DND-41 (cell line): ENCODE results near the gene TEX11.

Source experiments
- ATAC-seq: fragments of 200-7000 bp; cut with Tn5 transposase; 3 replicates; pipeline ENCODE4 v1.9.1; 2021; ENCODE audit warnings: low read depth; ENCODE audit not compliant: insufficient read depth
- DNase-seq: peaks from one replicate; pipeline ENCODE4 v3.0.0-alpha.2; 2020
- H2AFZ ChIP-seq: 2 replicates; pipeline ENCODE4 v1.6.0; 2012; ENCODE audit warnings: low read depth, low read length
- H3K27ac ChIP-seq: 2 replicates; pipeline ENCODE4 v1.5.1; 2012; ENCODE audit warnings: low read length, inconsistent platforms
- H3K27me3 ChIP-seq: fragments of 200-600 bp; sonication (generic); 2 replicates; pipeline ENCODE4 v1.6.0; 2012; ENCODE audit warnings: low read length, mild to moderate bottlenecking, inconsistent platforms; ENCODE audit not compliant: insufficient read depth, poor library complexity
- H3K36me3 ChIP-seq: 2 replicates; pipeline ENCODE4 v1.5.1; 2012; ENCODE audit warnings: low read length, inconsistent platforms; ENCODE audit not compliant: insufficient read depth
- H3K4me1 ChIP-seq: 2 replicates; pipeline ENCODE4 v1.5.1; 2012; ENCODE audit warnings: mild to moderate bottlenecking, low read length; ENCODE audit not compliant: insufficient read depth
- H3K4me2 ChIP-seq: 2 replicates; pipeline ENCODE4 v1.6.0; 2012; ENCODE audit warnings: mild to moderate bottlenecking, moderate library complexity, low read length, inconsistent platforms; ENCODE audit not compliant: insufficient read depth
- H3K4me3 ChIP-seq, 2 experiments: fragments of 200-600 bp in 1 of 2; shearing (Covaris generic) in 1 of 2; 2 replicates each; pipeline ENCODE4 v1.5.1; 2012 to 2016; ENCODE audit warnings: inconsistent platforms in 2 of 2, low read length in 2 of 2, mild to moderate bottlenecking in 2 of 2, low read depth in 1 of 2, moderate library complexity in 1 of 2
- H3K79me2 ChIP-seq: 2 replicates; pipeline ENCODE4 v1.6.0; 2012; ENCODE audit warnings: low read length, inconsistent platforms; ENCODE audit not compliant: insufficient read depth
- H3K9ac ChIP-seq: 2 replicates; pipeline ENCODE4 v1.6.0; 2012; ENCODE audit warnings: low read depth, mild to moderate bottlenecking, inconsistent platforms, low read length, moderate library complexity
- H3K9me3 ChIP-seq: 2 replicates; pipeline ENCODE4 v1.5.1; 2012; ENCODE audit warnings: low read length, moderate library complexity, mild to moderate bottlenecking, inconsistent platforms; ENCODE audit not compliant: insufficient read depth, severe bottlenecking
- H4K20me1 ChIP-seq: 2 replicates; pipeline ENCODE4 v1.6.0; 2012; ENCODE audit warnings: low read length; ENCODE audit not compliant: insufficient read depth
- CTCF ChIP-seq: IDR thresholded peaks from 2 replicates; pipeline ENCODE4 v1.5.1; 2012; ENCODE audit warnings: borderline replicate concordance, low read length, moderate library complexity, mild to moderate bottlenecking; ENCODE audit not compliant: poor library complexity, severe bottlenecking; ENCODE audit errors: extremely low read depth
- EZH2 ChIP-seq: IDR thresholded peaks from 3 replicates; pipeline ENCODE4 v1.6.1; 2012; ENCODE audit warnings: borderline replicate concordance, low read depth, mild to moderate bottlenecking, moderate library complexity, low read length, inconsistent platforms; ENCODE audit not compliant: severe bottlenecking

Gene TEX11

GRCh38 chrX:70908541-70908940, at the start of gene TEX11:
TSS of gene TEX11 (minus strand) at chrX:70908711. CDS start at chrX:70907789, 922 bp downstream.
- Histone ChIP-seq H3K4me2 (no peak within 1 kb of the TSS), H3K27me3 (no peaks in the 10 kb centered on the region), H3K4me3 (no peak within 1 kb of the TSS), H4K20me1 (no peaks in the 10 kb centered on the region), H3K9me3 (no peaks in the 10 kb centered on the region), H3K4me1 (no peaks in the 10 kb centered on the region), H3K27ac (no peak within 1 kb of the TSS), H3K79me2 (no peaks in the 10 kb centered on the region), H2AFZ (no peak within 1 kb of the TSS), H3K9ac (no peak within 1 kb of the TSS), H3K36me3 (no peaks in the 10 kb centered on the region)
- ATAC-seq: no peak
- TF ChIP-seq CTCF (no peak), EZH2 (no peak)
- no peak for DNase-seq

- Histone ChIP-seq H4K20me1 (no peaks in the 10 kb centered on the region), H3K27ac (no peak overlapping the region), H3K4me3 (no peak overlapping the region), H3K36me3 (no peaks in the 10 kb centered on the region), H3K4me2 (no peak overlapping the region), H3K79me2 (no peaks in the 10 kb centered on the region), H3K27me3 (no peaks in the 10 kb centered on the region), H2AFZ (no peak overlapping the region), H3K9me3 (no peaks in the 10 kb centered on the region), H3K9ac (no peak overlapping the region), H3K4me1 (no peaks in the 10 kb centered on the region)
- DNase-seq (no peak), ATAC-seq (no peak)
- TF ChIP-seq EZH2 (no peak), CTCF (no peak)
Measured at GRCh38 chrX:70954871-70955270, 46.4 kb upstream of the TEX11 start.

GRCh38 chrX:70924294-70924911, 15.9 kb upstream of the TEX11 start:
- H3K27ac ChIP-seq: no peak overlapping the region
- no peak overlapping the region for H3K4me3 ChIP-seq
- H3K27me3 ChIP-seq: no peaks in the 10 kb centered on the region
- no peak overlapping the region for H3K9ac ChIP-seq
- no peak overlapping the region for H3K4me2 ChIP-seq
- H3K4me1 ChIP-seq: no peaks in the 10 kb centered on the region
- DNase-seq (no peak), ATAC-seq (no peak)
- H2AFZ ChIP-seq: no peak overlapping the region
- no peaks in the 10 kb centered on the region for H3K79me2 ChIP-seq
- H4K20me1 ChIP-seq: no peaks in the 10 kb centered on the region
- TF ChIP-seq EZH2 (no peak), CTCF (no peak)
- no peaks in the 10 kb centered on the region for H3K9me3 ChIP-seq
- H3K36me3 ChIP-seq: no peaks in the 10 kb centered on the region
